NCI-H748 (cell line): Measurements from ENCODE around the gene SLC1A2.

Source experiments
- DNase-seq: peaks from one replicate; lab custom pipeline; 2025; ENCODE audit not compliant: unreplicated experiment; lab: John Stamatoyannopoulos, UW

SLC1A2 gene

DNA sequence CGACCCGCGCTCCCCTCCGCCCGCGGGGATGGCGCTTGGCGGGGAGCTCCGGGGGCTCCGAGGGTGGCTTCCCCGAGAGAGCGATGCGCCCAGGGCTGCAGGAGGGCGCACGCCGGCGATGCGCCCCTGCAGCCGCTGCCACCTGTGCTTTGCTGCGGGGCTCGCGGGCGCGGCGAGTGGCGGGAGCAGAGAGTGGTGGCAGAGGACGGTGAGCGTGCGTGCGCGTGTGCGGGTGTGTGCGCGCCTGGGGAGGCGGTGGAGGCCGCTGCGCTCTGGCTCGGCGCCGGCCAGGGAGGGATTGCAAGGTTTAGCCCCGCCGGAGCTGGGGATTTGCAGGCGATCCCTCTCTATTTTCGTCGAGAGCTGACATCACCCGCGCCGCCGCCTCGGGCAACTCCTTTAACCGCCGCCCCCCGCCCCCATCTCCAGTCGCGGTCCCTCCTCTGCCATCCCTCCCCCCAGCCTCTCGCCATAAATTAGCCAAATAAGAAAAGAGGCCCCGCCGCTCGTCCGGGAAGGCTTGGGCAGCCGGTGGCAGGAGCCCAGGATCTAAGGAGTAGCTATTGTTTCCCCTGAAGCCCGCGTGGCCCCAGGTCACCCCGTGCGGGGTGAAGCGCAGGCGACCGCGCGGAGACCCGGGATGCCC lies at the start of gene SLC1A2:
TSS of gene SLC1A2 (minus strand) at position 375 of the 646 bp plus-strand sequence. CDS start 592 bp downstream, outside the sequence.
- DNase-seq = peak; percentile 74

- no peak for DNase-seq
Measured at GRCh38 chr11:35466058-35466457, 46.7 kb upstream of the SLC1A2 start.

DNA sequence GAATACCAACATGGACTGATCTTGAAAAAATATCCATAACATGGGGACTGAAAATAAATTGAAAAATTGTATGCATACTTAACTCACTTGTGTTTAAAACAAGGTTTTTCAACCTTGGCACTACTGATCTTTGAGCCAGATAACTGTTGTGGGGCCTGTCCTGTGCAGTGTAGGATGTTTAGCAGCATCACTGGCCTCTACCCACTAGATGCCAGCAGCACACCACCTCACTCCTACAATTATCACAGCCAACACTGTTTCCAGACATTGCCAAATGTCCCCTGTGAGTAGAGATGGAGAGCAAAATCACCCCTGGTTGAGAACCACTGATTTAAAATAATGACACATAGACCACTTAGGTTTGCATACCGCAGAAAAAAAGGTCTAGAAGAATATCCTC lies 45.0 kb upstream of the SLC1A2 start:
- peak; percentile 35 for DNase-seq

DNA sequence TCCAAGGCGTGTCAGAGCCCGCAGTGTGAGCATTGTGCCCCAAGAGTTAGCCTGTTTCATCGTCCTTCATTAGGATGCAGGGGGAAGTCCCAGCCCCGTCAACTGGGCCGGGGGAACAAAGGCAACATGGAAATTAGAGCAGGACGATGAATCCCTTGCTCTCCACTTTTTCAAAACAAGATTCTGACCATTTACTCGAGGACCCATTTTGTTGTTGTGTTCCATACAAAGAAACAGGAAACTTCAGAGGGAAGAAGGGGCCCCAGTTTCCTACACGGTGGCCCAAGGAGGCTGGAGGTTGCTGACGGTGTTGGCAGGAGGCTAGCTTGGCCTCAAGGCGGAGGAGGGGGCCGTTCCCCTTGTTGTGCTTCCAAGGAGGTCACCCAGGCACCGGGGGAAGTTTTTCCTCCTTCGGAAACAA lies 44.0 kb upstream of the SLC1A2 start:
- no peak for DNase-seq

DNA sequence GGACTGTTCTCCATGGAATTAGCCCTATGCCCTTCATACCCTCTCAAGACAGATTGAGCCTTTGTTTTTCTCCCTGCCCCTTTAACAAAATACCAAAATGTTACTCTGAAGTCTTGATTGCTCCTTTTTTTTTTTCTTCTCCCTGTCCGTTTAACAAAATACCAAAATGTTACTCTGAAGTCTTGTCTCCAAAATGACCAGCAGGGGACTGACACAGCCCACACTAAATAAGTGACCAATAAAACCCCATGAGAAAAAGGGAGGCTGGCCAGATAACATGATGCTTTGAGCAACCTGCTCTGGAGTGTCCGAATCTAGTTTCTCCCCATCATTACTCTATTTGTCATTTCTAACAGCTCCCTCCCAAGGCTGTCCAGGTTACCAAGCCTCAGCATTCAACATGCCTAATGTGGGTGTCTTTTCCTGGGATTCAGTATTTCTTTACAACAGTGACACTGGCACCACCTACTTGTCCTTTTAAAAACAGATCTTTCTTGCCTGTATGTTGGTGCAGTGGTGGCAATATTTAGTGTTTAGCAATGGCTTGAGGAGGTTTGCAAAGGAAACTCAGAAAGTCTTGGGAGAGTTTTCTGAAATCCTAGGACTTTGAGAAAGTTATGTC lies 42.7 kb upstream of the SLC1A2 start:
- DNase-seq = no peak

- DNase-seq = no peak
Measured at GRCh38 chr11:35459489-35459888, 40.1 kb upstream of the SLC1A2 start.

DNA sequence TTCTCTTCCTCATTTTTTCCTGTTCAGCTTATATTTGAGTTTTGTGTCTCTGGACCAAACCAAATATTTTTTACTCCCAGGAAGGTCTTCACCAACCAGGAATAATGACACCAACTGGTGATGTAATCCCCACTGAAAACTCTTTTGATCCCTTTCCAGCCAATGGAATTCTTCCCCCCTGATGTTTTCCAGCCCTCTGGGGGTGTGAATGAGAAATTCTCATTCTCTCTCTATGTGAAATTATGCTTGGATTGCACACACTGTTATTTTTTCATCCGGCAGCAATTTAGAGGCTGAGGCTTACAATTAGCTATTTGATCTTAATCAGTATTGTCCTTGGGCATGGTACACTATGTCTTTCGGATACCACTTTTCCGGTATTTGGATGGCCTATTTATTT lies 39.5 kb upstream of the SLC1A2 start:
- no peak for DNase-seq

GRCh38 chr11:35454362-35454761 lies 35.0 kb upstream of the SLC1A2 start:
- DNase-seq = no peak

DNA sequence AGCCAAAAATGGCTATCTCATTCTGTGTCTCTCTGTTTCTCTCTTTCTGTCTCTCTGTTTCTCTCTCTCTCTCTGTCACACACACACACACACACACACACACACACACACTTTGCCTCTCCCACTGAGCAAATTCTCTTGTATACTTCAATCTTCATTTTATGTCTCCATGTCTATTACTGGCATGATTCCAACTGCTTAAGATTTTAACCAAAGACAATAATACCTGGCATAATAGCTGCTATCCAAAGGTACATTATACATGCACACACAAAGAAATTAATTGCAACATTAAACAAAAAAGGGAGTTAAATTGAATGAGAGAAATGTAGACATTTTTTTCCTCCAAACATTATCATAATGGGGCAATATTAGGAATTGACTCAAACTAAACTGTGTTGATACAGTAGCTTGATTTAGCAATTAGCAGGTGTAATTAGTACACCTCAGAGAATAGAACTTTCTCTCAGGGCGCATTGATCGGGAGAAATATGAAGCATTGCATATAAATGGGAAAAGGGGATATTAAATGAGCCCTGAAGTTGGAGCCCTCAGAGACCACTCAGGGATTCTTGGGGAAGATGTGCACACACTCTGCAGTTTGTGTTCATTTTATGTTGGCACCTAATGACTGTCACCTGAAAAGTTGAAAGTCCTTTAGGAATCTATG lies 17.4 kb upstream of the SLC1A2 start:
- peak; percentile 72 for DNase-seq

DNA sequence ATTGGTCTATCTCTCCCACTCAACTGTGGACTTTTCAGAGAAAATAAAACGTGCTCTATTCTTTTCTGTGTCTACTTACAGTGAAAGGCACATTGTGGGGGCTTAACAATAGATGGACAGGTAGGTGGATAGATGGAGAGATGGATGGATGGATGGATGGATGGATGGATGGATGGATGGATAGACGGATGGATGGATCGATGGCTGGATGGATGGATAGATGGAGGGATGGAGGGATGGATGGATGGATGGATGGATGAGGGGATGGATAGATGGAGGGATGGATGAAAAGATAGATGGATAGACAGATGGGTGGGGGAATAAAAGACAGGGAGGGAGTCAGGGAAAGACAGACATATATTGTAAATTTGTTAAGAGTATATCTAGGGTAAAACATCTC lies 14.2 kb upstream of the SLC1A2 start:
- DNase-seq = no peak

DNA sequence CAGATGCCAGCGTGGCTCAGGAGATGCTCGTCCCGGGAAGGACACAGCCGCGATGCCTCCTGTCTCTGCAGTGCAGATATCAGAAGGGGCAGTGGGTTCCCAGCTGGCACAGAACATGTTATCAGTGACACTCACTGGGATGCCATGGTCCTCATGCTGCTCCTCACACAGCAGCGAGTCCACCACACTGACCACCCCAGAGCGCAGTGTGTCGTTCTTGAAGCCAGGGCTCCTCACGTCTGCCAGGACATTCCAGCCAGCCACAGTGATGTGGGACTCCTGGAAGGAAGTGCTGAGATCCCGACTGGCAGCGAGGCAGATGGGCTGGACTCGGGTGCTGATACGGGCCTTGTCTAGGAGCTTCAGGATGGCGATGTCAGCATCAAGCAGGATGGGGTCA lies 13.1 kb upstream of the SLC1A2 start:
- DNase-seq = no peak

DNA sequence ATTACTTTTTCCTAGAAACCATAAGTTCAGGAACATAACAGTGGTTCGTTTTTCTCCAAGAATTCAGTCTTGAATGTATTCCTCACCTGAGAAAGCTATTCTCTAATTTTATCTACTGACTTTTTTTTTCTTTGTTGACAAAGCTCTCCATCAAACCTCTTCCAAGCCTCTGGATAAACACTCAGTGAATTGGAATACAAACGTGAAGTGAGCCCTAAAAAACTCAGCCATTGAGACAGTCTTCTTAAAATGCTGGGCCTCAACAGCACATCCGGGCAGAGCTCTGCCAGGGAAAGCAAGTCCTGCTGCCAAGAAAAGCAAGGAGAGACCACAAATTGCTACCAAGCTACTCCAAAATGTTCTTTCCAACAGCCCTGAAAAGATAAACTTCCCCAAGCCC lies 7.7 kb upstream of the SLC1A2 start:
- DNase-seq = no peak

DNA sequence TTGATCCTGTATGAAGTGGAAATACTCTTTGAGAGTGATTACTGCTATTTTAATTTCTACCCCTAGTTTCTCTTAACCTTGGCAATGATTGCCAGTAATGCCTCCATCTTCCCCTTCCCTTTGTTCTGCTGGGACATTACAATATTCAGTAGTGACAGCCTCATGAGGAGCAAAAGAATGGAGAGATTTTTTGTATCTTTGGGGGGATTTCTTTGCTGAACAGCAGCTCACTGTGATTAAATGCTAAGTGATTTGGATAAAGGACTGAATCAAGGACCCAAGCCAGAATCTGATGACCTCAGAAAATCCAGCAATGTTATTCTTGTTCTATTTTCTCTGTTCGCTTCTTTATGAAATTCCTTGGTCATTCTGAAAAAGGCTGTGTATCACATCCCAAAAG lies 7.0 kb upstream of the SLC1A2 start:
- DNase-seq = no peak

GRCh38 chr11:35425603-35426212 lies 6.3 kb upstream of the SLC1A2 start:
- no peak for DNase-seq

DNA sequence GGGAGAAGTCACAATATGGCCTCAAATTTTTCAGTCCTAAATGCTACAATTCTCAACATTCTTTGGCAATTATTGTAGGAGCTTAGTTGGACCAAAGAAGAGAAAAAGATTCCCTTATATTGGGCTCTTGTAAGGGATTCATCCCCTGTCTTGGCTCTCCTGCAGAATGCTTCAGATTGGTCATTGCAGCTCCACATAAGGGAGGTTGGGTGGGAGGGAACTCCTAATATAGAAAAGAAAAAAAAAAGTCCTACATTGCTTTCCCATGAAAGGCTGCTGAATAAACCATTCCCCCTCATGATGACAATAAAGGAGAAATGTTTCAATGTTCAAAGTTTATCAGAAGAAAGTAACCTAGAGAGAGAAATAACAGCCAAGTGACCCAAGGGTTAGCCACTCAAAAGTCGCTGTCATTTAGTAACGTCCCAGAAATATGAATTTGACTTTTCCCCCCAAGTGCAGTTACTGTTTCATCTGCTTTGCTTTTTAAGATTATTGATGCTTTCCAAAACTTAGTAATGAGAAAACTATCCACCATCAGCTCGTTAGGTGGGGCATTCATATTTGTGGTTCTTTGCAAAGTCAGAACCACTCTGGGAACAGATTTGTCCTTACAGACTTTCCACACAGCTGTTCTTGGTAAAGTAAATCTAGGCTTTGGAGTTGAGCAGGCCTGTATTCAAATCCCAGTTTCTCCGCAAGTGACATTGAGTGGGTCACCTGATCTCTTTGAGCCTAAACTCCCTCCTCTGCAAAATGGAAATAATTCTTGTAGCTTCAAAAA lies 5.0 kb upstream of the SLC1A2 start:
- DNase-seq = no peak

GRCh38 chr11:35420371-35420770 lies 1.0 kb upstream of the SLC1A2 start:
- DNase-seq = no peak

DNA sequence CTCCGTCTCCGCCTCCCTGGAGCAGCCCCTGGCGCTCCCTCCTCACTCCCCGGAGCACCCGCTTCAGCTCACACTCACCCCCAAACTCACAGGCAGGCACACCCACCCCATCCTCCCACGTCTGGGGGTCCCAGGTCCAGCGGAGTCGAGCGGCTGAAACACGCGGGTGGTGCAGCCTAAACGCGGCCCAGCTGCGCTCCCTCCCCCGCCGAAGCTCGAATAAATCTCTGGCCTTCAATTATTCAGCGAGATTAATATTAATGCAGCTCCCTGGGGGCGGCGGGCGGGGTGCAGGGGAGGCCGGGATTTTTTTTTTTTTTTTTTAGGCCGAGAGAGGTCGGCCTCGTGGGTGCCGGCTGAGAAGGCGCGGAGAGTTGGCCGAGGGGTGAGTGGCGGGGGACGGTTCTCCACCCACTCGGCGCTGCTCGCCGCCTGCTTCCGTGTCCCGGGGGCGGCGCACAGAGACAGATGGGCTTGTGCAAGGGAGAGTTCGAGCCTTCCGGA lies 524 bp upstream of the SLC1A2 start:
- peak; percentile 62 for DNase-seq

- DNase-seq = peak; percentile 77
Measured at GRCh38 chr11:35418282-35419183, 825 bp downstream of the SLC1A2 start.

DNA sequence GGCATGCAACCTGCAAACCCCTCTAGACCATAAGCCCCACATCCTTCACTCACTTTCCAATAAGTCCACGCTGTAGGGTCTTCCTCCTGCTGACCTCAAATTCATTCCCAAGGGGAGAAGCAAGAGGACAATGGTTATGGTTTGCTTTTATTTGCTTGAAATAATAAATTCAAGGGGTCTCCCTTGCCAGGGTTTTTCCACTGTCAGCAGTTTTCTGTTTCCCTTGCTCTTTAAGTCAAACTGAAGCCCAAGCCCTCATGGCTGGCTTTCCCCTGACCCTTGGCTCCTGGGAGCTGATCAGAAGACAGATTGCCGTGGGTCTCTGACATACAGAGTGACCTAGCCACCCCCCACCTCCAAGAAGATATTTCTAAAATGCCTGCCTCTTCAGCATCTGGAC lies 3.9 kb downstream of the SLC1A2 start:
- no peak for DNase-seq

DNA sequence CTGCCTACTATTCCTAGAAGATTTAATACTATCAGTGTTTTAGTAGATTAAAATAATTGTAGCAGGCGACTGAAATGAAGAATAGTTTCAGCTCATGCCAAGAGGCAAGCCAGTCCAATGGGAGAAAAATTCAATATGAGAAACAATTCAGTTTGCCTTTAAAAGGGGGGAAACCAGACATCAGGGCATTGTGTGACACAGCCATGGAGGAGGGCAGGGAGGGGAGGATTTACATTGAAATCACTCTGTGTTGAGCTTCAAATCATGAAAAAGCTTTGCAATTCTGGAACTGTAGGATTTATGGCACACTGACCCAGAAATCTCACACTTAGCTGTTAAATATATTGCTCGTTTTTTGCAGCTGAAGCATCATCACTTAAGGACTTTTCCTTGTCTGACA lies 4.6 kb downstream of the SLC1A2 start:
- no peak for DNase-seq
